Inflammatory macrophage (primary cell): Measurements from ENCODE around the gene BPIFB1.

Source experiments
- DNase-seq, 2 donors: peaks; one replicate each; pipeline ENCODE4 v3.0.0-alpha.2; 2020 to 2022
- total RNA-seq, 18 experiments: gene quantifications; one replicate each; lab custom pipeline; 2026; ENCODE audit warnings: mixed read lengths in 6 of 18, inconsistent platforms in 2 of 18; lab: John Stamatoyannopoulos, UW

BPIFB1 gene
- total RNA-seq = 0 to 3.6 (median 0) reads per million in 18 experiments

GRCh38 chr20:33282991-33283555 is at the start of gene BPIFB1:
Gene BPIFB1 (plus strand): TSS chr20:33283214. CDS start chr20:33286074, 2,860 bp downstream.
- no peak for DNase-seq

- DNase-seq = no peak
These were observed 49.0 kb upstream of the BPIFB1 start for GRCh38 chr20:33234050-33234449.

DNA sequence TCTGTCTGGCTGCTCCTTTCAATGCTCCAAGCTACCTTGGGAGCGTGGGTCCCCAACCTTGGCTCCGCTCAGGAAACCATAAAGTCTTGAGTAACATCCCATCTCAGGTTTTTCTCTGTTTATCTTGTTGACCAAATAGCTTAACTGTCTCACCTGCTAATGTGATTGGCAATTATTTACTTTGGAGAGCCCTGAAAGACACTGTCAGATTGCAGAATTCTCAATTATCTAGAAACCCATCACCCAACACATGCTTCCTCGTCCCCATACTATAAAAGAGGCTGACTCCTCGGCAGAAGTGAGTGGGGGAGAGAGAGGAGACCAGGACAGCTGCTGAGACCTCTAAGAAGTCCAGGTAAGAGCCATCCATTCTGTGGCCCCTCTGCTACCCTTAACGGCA is 47.3 kb upstream of the BPIFB1 start, which contains the start of gene BPIFA1:
TSS of gene BPIFA1 (plus strand) at position 301 of the 400 bp plus-strand sequence. CDS start 1,716 bp downstream, outside the sequence.
- DNase-seq = no peak

DNA sequence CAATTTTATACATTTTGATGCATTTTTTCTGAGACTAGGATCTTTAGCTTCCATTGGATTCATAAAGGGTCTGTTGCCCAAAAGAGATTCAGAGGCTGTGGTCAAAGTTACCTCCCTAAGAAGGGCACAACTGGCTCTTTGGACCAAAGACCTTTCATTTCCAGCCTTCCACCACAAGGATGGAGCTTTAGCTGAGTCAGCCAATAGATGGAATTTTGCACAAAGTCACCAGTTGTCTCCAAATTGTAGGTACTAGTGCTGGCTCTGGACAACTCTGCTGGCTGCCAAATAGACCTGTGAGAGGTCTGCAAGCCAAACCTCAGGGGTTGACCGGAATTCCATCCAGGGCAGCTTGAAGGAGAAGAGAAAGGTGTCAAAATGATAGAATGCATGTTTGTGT is 46.7 kb upstream of the BPIFB1 start:
- no peak for DNase-seq

DNA sequence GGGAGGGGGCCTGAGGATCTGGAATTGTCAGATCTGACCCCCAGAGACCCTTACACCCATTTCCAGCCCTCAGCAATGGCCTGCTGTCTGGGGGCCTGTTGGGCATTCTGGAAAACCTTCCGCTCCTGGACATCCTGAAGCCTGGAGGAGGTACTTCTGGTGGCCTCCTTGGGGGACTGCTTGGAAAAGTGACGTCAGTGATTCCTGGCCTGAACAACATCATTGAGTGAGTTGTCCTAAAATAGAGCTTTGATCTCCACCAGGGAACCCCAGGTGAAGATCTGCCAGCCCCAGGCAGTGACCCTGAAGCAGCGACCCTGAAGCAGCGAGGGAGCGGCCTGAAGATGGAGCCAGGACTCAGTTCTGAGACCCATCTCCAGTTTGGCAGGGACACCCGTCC is 45.0 kb upstream of the BPIFB1 start:
- DNase-seq = no peak

GRCh38 chr20:33239418-33239817 is 43.6 kb upstream of the BPIFB1 start:
- no peak for DNase-seq

GRCh38 chr20:33239979-33240736 is 42.9 kb upstream of the BPIFB1 start:
- DNase-seq = no peak

- no peak for DNase-seq
These were observed 42.1 kb upstream of the BPIFB1 start for GRCh38 chr20:33240923-33241322.

GRCh38 chr20:33242319-33243100 is 40.5 kb upstream of the BPIFB1 start:
- no peak for DNase-seq

- DNase-seq = no peak
These were observed 36.9 kb upstream of the BPIFB1 start for GRCh38 chr20:33246077-33246476.

GRCh38 chr20:33249456-33249855 is 33.6 kb upstream of the BPIFB1 start:
- no peak for DNase-seq

DNA sequence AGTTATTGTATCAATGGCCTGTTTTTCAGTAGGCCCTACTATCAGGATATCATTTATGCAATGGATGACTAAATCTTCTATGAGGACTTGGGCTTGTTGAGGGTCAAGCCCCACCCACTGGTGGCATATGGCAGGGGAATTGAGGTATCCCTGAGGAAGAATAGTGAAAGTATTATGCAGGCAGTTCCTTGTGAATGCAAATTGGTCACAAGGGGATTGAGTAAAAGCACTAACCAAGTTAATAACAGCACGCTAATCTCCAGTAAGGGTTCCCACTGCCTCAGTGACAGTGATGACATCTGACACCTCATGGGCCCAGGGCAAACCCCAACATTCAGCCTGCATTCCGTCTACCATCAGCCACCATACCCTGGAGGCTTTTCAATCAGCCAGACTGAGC is 32.3 kb upstream of the BPIFB1 start:
- DNase-seq = no peak

GRCh38 chr20:33251496-33251895 is 31.5 kb upstream of the BPIFB1 start:
- DNase-seq = no peak

GRCh38 chr20:33252460-33252859 is 30.6 kb upstream of the BPIFB1 start:
- DNase-seq = no peak

DNA sequence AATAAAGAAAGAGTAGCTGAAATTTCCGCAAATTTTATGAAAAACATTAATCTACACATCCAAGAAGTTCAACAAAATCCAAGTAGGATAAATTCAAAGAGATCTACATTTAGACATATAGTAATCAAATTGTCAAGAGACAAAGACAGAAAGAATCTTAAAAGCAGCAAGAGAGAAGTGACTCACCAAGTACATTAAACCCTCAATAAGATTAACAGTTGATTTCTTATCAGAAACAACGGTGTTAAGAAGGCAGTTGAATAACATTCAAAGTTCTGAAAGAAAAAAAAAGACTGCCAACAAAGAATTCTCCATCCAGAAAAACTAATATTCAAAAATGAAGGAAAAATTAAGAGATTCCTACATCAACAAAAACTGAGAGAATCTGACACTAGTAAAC is 28.0 kb upstream of the BPIFB1 start:
- no peak for DNase-seq

DNA sequence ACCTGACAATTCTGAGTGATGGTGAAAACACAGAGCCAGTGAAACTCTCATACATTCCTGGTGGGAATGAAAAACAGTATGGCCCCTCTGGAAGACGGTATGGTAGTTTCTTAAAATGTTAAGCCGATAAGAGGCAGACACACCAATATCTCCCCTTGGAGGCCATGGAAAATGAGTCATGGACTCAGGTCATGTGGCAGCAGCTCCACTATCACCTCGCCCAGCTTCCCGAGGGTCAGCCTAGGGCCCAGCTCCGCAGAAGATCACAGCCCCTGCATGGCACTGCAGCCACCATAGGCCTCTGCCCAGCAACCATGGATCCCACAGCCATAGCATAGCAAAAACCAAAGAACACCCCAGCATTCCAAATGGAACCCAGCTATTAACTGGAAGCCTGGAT is 25.8 kb upstream of the BPIFB1 start:
- DNase-seq = no peak

DNA sequence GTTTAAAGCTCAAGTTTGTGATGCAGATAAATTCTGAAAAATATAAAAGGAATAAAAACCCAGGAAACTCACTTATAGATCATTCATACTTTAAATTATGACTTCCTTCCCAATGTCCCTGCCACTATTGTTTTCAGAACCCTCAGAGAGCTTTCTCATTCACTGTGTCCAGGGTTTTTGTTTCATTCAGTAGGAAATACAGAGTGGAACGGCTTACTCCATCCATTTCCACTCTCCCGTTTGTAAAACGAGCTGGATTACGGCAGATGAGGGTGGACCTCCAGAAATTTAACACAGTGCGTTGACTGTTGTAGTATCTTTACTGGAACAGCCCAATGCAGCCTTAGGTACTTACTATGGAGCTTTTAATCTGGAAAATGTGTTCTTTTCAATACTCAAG is 23.6 kb upstream of the BPIFB1 start:
- DNase-seq = no peak

GRCh38 chr20:33261465-33261864 is 21.5 kb upstream of the BPIFB1 start:
- no peak for DNase-seq

DNA sequence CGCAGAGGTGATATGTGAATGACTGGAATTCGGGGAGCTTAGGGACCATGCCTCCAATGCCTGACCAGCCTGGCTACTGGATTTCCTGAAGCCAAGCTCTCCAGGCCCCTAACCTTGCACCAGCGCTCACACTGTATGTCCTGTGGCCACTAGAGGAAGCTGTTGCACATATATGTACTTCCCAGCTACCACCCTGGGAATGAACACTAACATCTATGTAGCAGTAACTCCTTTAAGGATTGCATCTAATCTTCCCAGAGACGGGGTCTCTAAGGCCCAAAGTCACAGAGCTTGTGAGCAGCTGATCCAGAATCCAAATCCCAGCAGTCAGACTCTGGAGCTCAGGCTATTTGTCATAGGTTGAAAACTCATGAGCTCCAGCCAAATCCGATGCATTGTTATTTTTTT is 20.4 kb upstream of the BPIFB1 start:
- DNase-seq = peak; percentile 73 to 74

- no peak for DNase-seq
These were observed 19.2 kb upstream of the BPIFB1 start for GRCh38 chr20:33263784-33264183.

GRCh38 chr20:33267701-33268100 is 15.3 kb upstream of the BPIFB1 start:
- DNase-seq = peak; percentile 40 to 58

DNA sequence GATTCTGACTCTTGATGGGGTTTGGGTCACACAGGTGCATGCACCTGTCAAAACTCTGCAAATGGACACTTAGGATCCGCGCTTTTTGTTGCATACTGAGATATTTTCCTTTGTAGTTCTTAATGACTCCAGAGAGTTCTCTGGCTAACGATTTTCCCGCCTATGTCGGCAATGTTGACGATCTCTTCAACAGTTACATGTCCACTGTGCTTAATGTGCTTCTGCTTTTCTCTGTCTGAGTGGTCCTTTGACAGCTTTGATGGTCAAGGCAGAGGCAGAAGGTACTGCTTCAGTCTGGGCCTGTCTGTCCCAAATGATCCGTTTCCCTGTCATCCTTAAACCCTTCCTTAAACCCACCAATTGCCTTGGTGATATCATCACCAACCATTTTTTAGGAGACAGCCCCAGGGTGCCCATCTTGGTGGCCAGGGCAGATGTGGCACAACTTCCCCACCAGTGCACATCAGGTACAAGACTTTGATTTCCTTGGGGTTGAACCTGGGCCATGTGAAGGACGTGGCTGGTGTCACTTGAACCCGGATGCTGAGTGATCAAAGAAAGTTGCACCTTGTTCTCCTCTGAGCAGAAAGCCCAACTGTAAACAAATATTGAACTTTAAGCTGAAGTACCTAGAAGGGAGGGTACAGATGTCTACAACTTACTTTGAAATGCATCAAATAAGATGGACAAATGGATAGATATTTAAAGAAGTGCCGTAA is 10.7 kb upstream of the BPIFB1 start:
- no peak for DNase-seq
